Esophagus (tissue), 2 donors: ENCODE results near the gene SCRN1. TPM values are rescaled to one million over a fixed set of nuclear protein-coding genes. Genes with fewer than 3 reads are reported as not detected.
"Not testable (repeated sequence)": the region's sequence is repeated elsewhere in the genome, so short reads cannot be mapped to it uniquely, and the experiment has no call there.

Experiments
- H3K27ac ChIP-seq, 2 donors: one replicate each; pipeline ENCODE4 v1.5.1; 2013; ENCODE audit warnings: low read depth in 2 of 2, mild to moderate bottlenecking in 2 of 2, inconsistent platforms in 1 of 2, low read length in 1 of 2, moderate library complexity in 1 of 2
- H3K27me3 ChIP-seq, 2 donors: one replicate each; pipeline ENCODE4 v1.6.1; 2013; ENCODE audit warnings: low read length in 2 of 2, control low read depth in 1 of 2, mild to moderate bottlenecking in 1 of 2; ENCODE audit not compliant: insufficient read depth in 2 of 2, control insufficient read depth in 1 of 2
- H3K36me3 ChIP-seq, 2 donors: one replicate each; pipeline ENCODE4 v1.6.1; 2013; ENCODE audit warnings: low read length in 1 of 2; ENCODE audit not compliant: control insufficient read depth in 2 of 2, insufficient read depth in 2 of 2
- H3K4me1 ChIP-seq, 2 donors: one replicate each; pipeline ENCODE4 v1.6.1; 2013; ENCODE audit warnings: low read length in 1 of 2; ENCODE audit not compliant: control insufficient read depth in 2 of 2, insufficient read depth in 2 of 2
- H3K4me3 ChIP-seq, 2 donors: one replicate each; pipeline ENCODE4 v1.5.1; 2013; ENCODE audit warnings: low read length in 2 of 2, mild to moderate bottlenecking in 2 of 2, low read depth in 1 of 2, moderate library complexity in 1 of 2
- H3K9me3 ChIP-seq, 2 donors: one replicate each; pipeline ENCODE4 v1.6.1; 2013; ENCODE audit warnings: mild to moderate bottlenecking in 2 of 2, low read depth in 1 of 2, low read length in 1 of 2, moderate library complexity in 1 of 2; ENCODE audit not compliant: control insufficient read depth in 2 of 2, insufficient read depth in 1 of 2
- WGBS, 2 donors: extraction: QIAGEN DNeasy Blood & Tissue Kit; methylation state at CpG; one replicate each; pipeline ENCODE4 v1.1.7; 2013; 5-methylcytosine and 5-hydroxymethylcytosine counted together
- polyA plus RNA-seq, 2 donors: library from polyadenylated mRNA; stranded (reverse); fragments of 200-250 nt; gene quantifications; one replicate each; pipeline ENCODE4 v1.2.3, GENCODE V29; 2013
- donor health status: healthy with polysubstance abuse.
- donor health status: Bipolar disorder and iron deficiency.

SCRN1 gene
- polyA plus RNA-seq, 2 donors, result 3.0 to 8.2 TPM

GRCh38 chr7:29972315-29972669, 17.3 kb downstream of the SCRN1 start:
- Histone ChIP-seq H3K4me3 (no peak overlapping the region), H3K27ac (no peak overlapping the region), H3K36me3 (no peaks in the 10 kb centered on the region), H3K4me1 (no peaks in the 10 kb centered on the region), H3K9me3 (no peaks in the 10 kb centered on the region), H3K27me3 (no peaks in the 10 kb centered on the region)
- WGBS, 2 donors, result 76 to 92% methylated on average over 1 of the region's 1 CpG

DNA sequence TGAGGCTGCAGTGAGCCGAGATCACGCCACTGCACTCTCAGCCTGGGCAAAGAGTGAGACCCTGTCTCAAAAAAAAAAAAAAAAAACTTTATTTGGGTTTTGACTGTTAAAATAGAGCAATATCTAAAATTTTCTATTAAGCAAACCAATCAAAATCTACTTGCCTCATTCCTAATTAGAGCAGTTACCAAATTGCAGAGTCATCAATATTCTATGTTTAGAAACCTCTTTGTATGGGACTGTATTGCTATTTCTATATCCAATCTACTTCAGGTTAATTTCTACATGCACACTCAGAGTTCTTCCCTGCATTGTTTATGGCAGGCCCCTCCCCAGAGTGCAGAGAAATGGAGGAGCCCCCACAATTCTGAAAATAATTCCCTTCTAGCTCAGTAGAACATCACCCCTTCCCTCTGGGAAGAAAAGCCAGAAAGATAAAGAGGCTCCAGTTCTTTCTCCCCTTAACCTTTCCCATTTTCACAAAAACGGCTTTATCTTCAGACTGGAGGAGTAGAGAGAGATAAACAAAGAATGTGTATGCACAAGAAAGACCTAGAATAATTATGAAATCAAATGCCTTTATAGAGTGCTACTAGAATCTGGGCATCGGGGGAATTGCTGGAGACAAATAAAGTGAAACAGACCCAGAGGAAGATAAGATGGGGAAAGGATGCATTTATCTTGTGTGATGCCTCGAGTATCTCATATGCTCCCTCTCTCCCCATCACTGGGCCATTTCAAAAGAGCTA, 17.9 kb downstream of the SCRN1 start:
- 85 to 92% methylated on average over 5 of the region's 5 CpGs for WGBS, 2 donors
- Histone ChIP-seq H3K9me3 (no peaks in the 10 kb centered on the region), H3K4me3 (no peak overlapping the region), H3K4me1 (no peaks in the 10 kb centered on the region), H3K27ac (no peak overlapping the region), H3K27me3 (no peaks in the 10 kb centered on the region), H3K36me3 (no peaks in the 10 kb centered on the region)

DNA sequence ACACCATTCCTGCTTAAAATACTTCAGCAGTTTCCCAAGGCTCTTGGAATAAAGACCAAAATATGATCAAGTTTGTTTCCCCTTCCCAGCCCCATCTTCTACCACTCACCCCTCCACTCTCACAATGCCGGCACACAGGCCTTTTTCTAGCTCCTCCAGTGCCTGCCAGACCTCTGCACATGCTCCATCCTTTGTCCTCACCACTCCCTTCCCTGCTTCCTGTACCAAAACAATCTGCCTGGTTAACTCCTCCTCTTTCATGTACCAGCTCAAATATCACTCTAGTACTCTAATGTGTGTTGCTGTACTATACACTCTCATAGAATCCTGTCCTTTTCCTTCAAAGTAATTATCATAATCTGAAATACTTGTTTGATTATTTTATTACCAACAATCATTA, 19.4 kb downstream of the SCRN1 start:
- no peaks in the 10 kb centered on the region for H3K9me3 ChIP-seq
- WGBS, 2 donors, result 65 to 76% methylated on average over 1 of the region's 1 CpG
- H3K36me3 ChIP-seq, result no peaks in the 10 kb centered on the region
- no peak overlapping the region for H3K4me3 ChIP-seq
- H3K27me3 ChIP-seq, result no peaks in the 10 kb centered on the region
- H3K4me1 ChIP-seq, result no peaks in the 10 kb centered on the region
- no peak overlapping the region for H3K27ac ChIP-seq

GRCh38 chr7:29969738-29970137, 19.9 kb downstream of the SCRN1 start:
- H3K4me3 ChIP-seq, result no peak overlapping the region
- WGBS, 2 donors, result 84 to 85% methylated on average over 2 of the region's 2 CpGs

GRCh38 chr7:29968683-29969395, 20.8 kb downstream of the SCRN1 start:
- WGBS, 2 donors, result 80 to 81% methylated on average over 12 of the region's 12 CpGs
- Histone ChIP-seq H3K27ac (no peak overlapping the region), H3K4me3 (no peak overlapping the region), H3K4me1 (no peaks in the 10 kb centered on the region), H3K27me3 (no peaks in the 10 kb centered on the region), H3K36me3 (no peaks in the 10 kb centered on the region), H3K9me3 (no peaks in the 10 kb centered on the region)

More at GRCh38 chr7:29969738-29970137, 19.9 kb downstream of the SCRN1 start:
- Histone ChIP-seq H3K9me3 (no peaks in the 10 kb centered on the region), H3K4me1 (no peaks in the 10 kb centered on the region), H3K36me3 (no peaks in the 10 kb centered on the region), H3K27ac (no peak overlapping the region), H3K27me3 (no peaks in the 10 kb centered on the region)

GRCh38 chr7:29965030-29965429, 24.6 kb downstream of the SCRN1 start:
- Histone ChIP-seq H3K4me1 (no peaks in the 10 kb centered on the region), H3K36me3 (no peaks in the 10 kb centered on the region), H3K27ac (no peak overlapping the region), H3K4me3 (no peak overlapping the region), H3K9me3 (no peaks in the 10 kb centered on the region), H3K27me3 (no peaks in the 10 kb centered on the region)
- WGBS, 2 donors, result 76% methylated on average over 3 of the region's 3 CpGs

GRCh38 chr7:29962035-29962434, 27.6 kb downstream of the SCRN1 start:
- H3K9me3 ChIP-seq, result no peaks in the 10 kb centered on the region
- H3K36me3 ChIP-seq, result no peaks in the 10 kb centered on the region
- H3K4me1 ChIP-seq, result no peaks in the 10 kb centered on the region
- 93 to 94% methylated on average over 1 of the region's 1 CpG for WGBS, 2 donors
- H3K27me3 ChIP-seq, result no peaks in the 10 kb centered on the region
- H3K4me3 ChIP-seq, result no peak overlapping the region
- H3K27ac ChIP-seq, result no peak overlapping the region

DNA sequence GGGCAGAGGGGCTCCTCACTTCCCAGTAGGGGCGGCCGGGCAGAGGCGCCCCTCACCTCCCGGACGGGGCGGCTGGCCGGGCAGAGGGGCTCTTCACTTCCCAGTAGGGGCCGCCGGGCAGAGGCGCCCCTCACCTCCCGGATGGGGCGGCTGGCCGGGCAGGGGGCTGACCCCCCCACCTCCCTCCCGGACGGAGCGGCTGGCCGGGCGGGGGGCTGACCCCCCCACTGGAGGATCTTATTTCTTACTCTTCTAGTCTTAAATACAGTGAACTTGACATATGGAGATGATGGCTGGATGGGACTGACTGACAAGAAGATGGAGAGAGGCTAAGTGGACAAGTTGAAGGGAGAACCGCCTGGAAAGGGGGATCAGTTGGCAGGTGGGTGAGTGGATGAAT, 28.0 kb downstream of the SCRN1 start:
- H3K36me3 ChIP-seq, H3K9me3 ChIP-seq, H3K27me3 ChIP-seq, H3K27ac ChIP-seq, H3K4me1 ChIP-seq, H3K4me3 ChIP-seq: not testable (repeated sequence)
- WGBS, 2 donors, result 95 to 96% methylated on average over 8 to 19 of the region's 19 CpGs

- H3K4me3 ChIP-seq, result no peak overlapping the region
- H3K27me3 ChIP-seq, result no peaks in the 10 kb centered on the region
- H3K36me3 ChIP-seq, result no peaks in the 10 kb centered on the region
- H3K4me1 ChIP-seq, result peaks cover 0 to 3% of the 10 kb centered on the region in 2 donors
- no peaks in the 10 kb centered on the region for H3K9me3 ChIP-seq
- WGBS, 2 donors, result 91 to 92% methylated on average over 8 of the region's 8 CpGs
- no peak overlapping the region for H3K27ac ChIP-seq
Observed at GRCh38 chr7:29958667-29959358, 30.8 kb downstream of the SCRN1 start.
